Spleen (tissue), 7 donors: ENCODE results near the gene DLEC1.

ENCODE experiments used
- CTCF ChIP-seq, 11 experiments: fragments of 200-600 bp in 7 of 11; fragments of 450-650 bp in 4 of 11; sonication (generic) in 4 of 11; IDR thresholded peaks in 8 of 11; conservative IDR thresholded peaks in 3 of 11; 1 replicate in 7 of 11; 2 replicates in 4 of 11; pipeline versions ENCODE4 v1.4.0 to v1.8.0; 2016 to 2021; ENCODE audit warnings: antibody characterized with exemption in 11 of 11, inconsistent platforms in 4 of 11, mild to moderate bottlenecking in 1 of 11
- POLR2A ChIP-seq, 3 donors: fragments of 450-650 bp; IDR thresholded peaks; one replicate each; pipeline ENCODE4 v1.5.1; 2017; ENCODE audit warnings: antibody characterized with exemption in 3 of 3, mild to moderate bottlenecking in 1 of 3
- donor health status: DM: no; HTN: no; CAD: no; lungs with moderate emphysema.
- donor health status: DM: no; HTN: no; CAD: no.
- donor health status: DM: no; HTN: no; CAD: no.

- no peak for TF ChIP-seq CTCF (IDR thresholded peaks at IDR 0.05 in 8 of 11, conservative IDR thresholded peaks at IDR 0.05 in 3 of 11)
- no peak for TF ChIP-seq POLR2A (IDR thresholded peaks at IDR 0.05)
Measured at GRCh38 chr3:38039101-38039898, at the start of gene DLEC1.
